Stimulated activated CD8-positive, alpha-beta memory T cell treated with anti-CD3 and anti-CD28 coated beads, Interleukin-12 subunit alpha, Interleukin-12 subunit beta, amount 100 ng/mL, for 24 hours (primary cell): ENCODE measurements around the gene PVR.
"Not testable (repeated sequence)": the region's sequence is repeated elsewhere in the genome, so short reads cannot be mapped to it uniquely, and the experiment has no call there.

Experiments
- DNase-seq: peaks from one replicate; pipeline ENCODE4 v3.0.0-alpha.2; 2020; ENCODE audit errors: extremely low read depth

The PVR gene

DNA sequence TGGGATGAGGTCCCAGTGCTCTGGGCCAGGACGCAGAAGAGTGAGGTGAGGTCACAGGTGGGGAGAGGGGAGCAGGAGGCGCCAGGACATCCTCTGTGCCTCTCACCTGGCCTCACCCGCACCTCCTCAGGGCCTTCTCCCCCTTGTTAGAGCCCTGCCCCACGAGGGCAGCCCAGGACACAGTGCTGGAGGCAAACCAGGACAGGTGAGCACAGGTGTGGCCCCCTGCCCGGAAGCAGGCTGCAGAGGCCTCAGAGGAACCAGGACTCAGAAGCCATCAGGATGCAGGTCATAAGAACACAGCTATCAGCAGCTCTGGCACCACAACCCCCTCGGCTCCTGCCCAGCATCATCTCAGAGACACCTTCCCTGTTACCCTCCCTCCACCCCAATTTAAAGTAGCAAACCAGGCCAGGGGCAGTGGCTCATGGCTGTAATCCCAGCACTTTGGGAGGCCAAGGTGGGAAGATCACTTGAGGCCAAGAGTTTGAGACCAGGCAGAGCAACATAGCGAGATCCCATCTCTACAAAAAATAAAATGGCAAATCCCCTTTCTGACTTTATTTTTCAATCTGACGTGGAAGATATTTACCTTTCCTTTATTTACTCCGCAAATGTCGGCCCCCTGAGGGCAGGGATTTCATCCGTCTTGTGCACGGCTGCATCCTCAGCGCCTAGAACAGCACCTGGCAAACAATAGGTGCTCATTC lies 54.9 kb downstream of the PVR start, which contains the start of gene CEACAM16:
Gene CEACAM16, plus strand, starts transcription at position 660 of the 710 bp plus-strand sequence. CDS start 2,306 bp downstream, outside the sequence.
- no peak for DNase-seq

DNA sequence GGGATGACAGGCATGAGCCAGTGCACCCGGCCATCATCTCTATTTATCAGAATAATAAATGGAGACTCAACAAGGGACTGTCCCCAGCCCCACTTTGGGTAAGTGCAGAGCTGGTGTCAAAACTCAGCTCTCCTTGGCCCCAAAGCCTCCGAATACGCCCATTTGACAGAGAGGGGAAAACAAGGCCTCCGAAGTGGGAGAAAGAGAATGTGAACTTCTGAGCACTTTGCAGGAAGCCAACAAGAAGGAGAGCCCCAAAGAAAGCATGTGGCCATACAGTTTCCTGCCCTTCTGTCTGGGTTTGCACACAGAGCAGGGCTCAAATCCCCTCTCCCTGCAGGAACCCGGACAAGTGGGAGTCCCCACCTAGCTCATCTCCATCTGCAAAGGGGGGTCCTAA lies 56.8 kb downstream of the PVR start:
- no peak for DNase-seq

DNA sequence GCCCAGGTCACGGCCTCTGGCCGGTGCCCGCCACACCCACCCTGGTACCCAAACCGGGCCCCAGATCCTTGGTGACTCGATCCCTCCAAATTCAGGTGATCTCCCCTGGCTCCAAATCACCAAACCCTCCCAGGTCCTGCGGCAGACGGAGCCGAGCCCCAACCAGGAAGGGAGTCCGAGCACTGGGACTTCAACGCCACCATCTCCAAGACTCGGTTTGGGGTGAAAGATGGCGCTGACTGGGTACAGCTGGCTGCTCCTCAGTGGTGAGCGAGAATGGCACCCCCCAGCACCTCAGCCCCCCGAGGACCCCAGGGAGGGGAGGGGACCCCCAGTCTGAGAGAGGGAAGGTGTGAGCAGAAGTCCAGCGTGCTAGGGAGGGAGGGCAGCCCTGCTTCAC lies 57.5 kb downstream of the PVR start:
- DNase-seq, result no peak

DNA sequence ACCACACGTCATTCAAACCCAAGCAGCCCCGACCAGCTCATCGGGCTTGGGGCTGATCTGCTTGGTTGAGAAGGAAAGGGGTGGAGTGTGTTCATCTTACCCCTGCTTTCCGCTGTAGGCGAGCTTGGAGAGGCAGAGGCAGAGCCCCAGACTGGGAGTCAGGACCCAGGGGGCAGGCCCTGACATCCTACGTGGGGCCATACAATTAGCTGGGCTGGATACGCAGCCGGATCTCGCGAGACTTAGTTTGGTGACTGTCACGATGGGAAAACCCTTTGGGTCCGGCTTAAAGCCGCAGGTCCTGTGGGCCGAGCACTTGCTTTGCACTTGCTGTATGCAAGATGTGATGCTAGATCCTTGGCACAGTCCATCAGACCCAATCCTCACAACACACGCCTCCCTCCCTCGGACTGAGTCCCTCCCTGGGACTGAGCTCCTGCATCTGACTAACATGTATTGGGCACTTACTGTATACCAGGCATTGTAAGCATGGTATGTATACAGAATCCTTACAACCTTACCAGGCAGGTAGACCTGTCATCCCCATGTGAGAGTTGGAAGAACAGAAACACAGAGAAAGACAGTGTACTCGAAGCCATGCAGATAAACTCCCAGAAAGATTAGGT lies 59.0 kb downstream of the PVR start:
- no peak for DNase-seq

DNA sequence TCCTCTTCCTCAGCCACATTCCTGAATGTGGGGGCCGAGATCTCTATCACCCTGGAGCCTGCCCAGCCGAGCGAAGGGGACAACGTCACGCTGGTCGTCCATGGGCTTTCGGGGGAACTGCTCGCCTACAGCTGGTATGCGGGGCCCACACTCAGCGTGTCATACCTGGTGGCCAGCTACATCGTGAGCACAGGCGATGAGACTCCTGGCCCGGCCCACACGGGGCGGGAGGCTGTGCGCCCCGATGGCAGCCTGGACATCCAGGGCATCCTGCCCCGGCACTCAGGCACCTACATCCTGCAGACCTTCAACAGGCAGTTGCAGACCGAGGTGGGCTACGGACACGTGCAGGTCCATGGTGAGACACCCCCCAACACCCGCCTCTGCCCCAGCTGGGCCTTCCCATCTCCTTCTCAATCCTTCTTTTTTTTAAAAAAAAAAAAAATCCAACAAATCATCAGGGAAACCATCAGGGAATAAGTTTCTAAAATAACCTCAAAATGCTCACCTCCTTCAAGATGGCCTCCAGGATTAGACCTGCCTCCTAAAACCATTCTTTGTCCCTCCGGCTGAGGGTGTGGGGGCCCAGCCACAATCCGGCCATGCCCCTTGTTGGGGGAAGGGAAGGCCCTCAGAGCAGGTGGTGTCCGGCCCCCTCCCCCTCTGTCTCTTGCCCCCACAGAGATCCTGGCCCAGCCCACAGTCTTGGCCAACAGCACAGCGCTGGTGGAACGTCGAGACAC lies 59.8 kb downstream of the PVR start:
- no peak for DNase-seq

DNA sequence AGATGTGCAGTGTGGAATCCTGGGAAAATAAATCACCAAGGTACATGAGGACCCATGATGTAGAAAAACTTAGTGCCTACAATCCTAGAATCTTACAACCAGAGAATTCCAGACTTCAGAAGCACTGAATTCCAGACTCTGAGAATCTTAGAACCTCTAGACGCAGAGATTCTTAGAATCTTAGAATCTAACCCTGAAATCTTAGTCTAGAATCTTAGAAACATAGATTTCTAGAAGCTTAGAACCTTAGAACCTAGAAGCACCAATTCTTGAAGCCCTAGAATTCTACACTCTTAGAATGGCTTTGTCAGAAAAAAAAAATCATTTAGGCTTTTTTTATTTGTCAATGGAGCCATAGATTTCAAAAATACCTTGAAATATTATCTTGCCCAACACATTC lies 61.3 kb downstream of the PVR start:
- no peak for DNase-seq

DNA sequence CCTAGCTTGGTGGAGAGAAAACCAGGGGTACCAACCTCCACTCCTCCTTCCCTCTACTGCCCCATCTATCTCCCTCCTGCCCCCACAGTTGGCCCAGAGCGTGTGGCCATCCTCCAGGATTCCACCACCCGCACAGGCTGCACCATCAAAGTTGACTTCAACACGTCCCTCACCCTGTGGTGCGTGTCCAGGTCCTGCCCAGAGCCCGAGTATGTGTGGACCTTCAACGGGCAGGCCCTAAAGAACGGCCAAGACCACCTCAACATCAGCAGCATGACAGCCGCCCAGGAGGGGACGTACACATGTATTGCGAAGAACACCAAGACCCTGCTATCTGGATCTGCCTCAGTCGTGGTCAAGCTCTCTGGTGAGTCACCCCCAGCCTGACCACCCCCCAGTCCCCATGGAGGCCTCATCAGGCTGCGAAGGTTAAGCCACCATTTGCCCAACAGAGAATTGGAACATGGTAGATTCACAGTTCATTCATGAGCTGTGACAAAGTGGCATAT lies 61.8 kb downstream of the PVR start:
- no peak for DNase-seq

DNA sequence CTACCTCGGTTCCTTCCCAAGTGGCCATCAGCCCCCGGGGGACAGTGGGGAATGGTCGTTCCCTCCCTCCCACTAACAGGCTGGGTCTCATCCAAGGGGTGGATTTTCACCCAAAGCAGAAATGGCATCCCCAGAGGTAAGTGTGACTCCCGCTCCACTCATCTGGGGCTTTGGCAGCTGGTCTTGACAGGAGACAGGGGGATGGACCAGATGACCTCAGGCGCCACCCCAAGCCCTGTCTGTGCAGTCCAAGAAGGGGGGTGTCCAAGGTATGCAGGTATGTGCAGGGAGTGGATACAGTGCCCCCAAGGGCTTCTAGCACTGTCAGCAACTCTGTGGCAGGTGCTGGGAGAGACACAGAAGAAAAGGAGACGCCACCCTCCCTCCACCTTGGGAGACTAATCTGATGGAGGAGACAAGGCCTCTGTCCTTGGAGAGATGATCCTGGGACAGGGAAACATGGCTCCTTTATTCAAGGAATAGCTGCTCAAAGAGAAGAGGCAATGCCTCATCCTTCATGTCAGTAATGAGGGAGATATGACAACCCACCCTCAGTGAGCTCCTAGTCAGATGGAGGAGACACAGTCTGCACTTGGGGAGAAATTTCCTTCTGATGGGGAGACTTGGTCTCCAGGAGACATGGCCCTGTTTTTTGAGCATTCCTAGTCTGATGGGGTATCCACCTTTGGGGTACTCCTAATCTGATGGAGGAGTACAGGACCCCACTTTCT lies 63.0 kb downstream of the PVR start:
- DNase-seq, result no peak

DNA sequence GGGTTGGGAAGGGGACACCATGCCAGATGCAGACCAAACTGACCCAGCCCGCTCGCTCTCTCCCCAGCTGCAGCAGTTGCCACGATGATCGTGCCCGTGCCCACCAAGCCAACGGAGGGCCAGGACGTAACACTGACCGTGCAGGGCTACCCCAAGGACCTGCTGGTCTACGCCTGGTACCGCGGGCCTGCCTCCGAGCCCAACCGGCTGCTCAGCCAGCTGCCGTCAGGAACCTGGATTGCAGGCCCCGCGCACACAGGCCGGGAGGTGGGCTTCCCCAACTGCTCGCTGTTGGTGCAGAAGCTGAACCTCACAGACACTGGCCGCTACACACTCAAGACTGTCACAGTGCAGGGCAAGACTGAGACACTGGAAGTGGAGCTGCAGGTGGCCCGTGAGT lies 64.1 kb downstream of the PVR start:
- DNase-seq, result no peak

DNA sequence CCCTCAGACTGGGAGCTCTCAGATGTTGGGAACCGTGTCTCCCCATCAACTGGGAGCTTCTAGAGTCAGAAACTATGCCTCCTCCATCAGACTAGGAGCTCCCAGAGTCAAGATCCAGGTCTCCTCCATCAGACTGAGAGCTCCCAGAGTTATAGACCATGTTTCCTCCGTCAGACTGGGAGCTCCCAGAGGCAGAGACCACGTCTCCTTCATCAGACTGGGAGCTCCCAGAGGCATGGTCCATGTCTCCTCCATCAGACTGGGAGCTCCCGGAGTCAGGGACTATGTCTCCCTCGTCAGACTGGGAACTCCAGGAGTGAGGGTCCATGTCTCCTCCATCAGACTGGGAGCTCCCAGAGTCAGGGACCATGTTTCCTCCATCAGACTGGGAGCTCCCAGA lies 65.2 kb downstream of the PVR start:
- DNase-seq, result no peak

DNA sequence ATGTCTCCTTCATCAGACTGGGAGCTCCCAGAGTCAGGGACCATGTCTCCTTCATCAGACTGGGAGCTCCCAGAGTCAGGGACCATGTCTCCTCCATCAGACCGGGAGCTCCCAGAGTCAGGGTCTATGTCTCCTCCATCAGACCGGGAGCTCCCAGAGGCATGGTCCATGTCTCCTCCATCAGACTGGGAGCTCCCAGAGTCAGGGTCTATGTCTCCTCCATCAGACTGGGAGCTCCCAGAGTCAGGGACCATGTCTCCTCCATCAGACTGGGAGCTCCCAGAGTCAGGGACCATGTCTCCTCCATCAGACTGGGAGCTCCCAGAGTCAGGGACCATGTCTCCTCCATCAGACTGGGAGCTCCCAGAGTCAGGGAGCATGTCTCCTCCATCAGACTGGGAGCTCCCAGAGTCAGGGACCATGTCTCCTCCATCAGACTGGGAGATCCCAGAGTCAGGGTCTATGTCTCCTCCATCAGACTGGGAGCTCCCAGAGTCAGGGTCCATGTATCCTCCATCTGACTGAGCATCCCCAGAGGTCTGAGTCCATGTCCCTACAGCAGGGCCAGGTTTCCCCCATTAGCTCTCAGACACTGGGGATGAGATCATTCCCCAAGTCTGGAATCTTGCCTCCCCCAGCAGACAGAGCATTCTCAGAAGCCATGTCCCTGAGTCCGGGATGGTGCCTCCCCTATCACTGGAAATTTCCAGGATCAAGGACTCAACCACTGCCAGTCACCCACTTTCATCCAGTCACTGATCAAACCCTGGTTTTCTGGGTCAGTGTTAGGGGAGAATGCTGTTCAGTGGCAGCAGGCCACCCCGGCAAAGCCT lies 65.9 kb downstream of the PVR start:
- DNase-seq, result not testable (repeated sequence)

DNA sequence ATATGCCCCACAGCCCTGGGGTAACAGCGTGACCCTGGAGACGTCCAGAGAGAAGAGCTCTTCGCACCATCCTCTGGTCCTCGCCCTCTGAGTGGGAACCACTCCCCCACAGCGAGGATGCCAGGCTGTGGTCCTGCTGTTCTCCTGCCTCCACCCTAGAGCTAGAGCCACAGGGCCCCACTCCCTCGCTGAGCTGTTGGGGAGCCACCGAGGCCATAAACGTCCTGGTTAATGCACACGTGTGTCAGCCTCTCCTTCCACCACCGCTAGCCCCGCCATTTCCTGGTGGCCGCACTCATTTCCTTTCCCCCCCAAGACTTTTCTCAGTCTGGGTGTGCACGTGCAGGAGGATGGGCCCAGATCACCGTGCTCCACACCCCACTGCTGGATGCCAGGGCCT lies 66.8 kb downstream of the PVR start:
- DNase-seq, result no peak

DNA sequence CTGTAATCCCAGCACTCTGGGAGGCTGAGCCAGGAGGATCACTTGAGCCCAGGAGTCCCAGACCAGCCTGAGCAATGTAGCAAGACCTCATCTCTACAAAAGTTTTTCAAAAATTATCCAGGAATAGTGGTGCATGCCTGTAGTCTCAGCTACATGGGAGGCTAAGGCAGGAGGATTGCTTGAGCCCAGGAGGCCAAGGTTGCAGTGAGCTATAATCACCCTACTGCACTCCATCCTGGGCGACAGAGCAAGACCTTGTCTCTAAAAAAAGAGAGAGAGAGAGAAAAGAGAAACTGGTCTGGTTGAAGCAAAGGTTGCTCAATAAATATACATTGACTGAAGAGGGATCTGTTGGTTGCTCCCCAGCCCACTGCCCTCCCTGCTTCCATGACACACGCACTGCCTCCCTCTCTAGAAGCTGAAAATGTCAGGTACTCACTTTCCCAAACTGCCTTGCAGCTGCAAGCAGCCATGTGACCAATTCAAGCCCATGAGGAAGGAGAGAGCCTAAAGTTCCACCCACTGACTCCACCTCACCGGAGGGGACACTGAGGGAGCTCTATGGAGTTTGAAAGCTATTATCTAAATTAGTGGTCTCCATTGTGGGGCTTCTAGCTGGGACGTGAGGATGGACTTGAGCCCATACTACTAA lies 69.3 kb downstream of the PVR start:
- DNase-seq, result no peak
